Cardiac muscle cell (in vitro differentiated cells and primary cell): ENCODE results near the gene MYRF. TPM values are rescaled to one million over a fixed set of nuclear protein-coding genes. Genes with fewer than 3 reads are reported as not detected.

Experiments used
- DNase-seq, 2 donors: peaks; one replicate each; pipeline versions ENCODE4 v3.0.0 to v3.0.0-alpha.2; 2010 to 2017; ENCODE audit warnings: low read depth in 1 of 2, low spot score in 1 of 2
- H3K27ac ChIP-seq: fragments of 200-600 bp; sonication (generic); 2 replicates; pipeline ENCODE4 v1.5.1; 2016
- H3K27me3 ChIP-seq: fragments of 200-600 bp; sonication (generic); 2 replicates; pipeline ENCODE4 v1.6.0; 2016; ENCODE audit warnings: control low read depth
- H3K36me3 ChIP-seq: fragments of 200-600 bp; sonication (generic); 2 replicates; pipeline ENCODE4 v1.5.1; 2016; ENCODE audit warnings: control low read depth
- H3K4me1 ChIP-seq: fragments of 200-600 bp; sonication (generic); 2 replicates; pipeline ENCODE4 v1.8.1; 2017; ENCODE audit warnings: low read depth, mild to moderate bottlenecking, mixed run types
- H3K4me3 ChIP-seq: fragments of 200-600 bp; sonication (generic); 2 replicates; pipeline ENCODE4 v1.5.1; 2016; ENCODE audit warnings: mild to moderate bottlenecking
- H3K9me3 ChIP-seq: fragments of 200-600 bp; sonication (generic); 2 replicates; pipeline ENCODE4 v1.5.1; 2017; ENCODE audit warnings: low read depth, mild to moderate bottlenecking, control low read depth
- CTCF ChIP-seq: IDR thresholded peaks from 2 replicates; pipeline ENCODE4 v1.5.1; 2012; ENCODE audit warnings: low read depth, mild to moderate bottlenecking, low read length
- polyA plus RNA-seq: library from polyadenylated mRNA; unstranded; fragments of >200 nt; fragmentation: Nextera tagmentation; extraction: Ambion mirVana; gene quantifications from 2 replicates; pipeline ENCODE4 v1.2.1, GENCODE V29; 2016
- total RNA-seq: library from RNA; depleted of rRNA; stranded (reverse); fragments of >200 nt; gene quantifications from 2 replicates; pipeline ENCODE4 v1.2.3, GENCODE V29; 2016

The MYRF gene
- total and polyA plus RNA-seq, 2 experiments from 2014 or later: 29.3 to 56.9 TPM

- Histone ChIP-seq H3K27me3 (no peaks in the 10 kb centered on the region), H3K4me1 (peaks cover 15% of the 10 kb centered on the region), H3K4me3 (peak overlapping the region; percentile 22), H3K27ac (peak overlapping the region; percentile 97), H3K9me3 (no peaks in the 10 kb centered on the region), H3K36me3 (peaks cover 39% of the 10 kb centered on the region)
- TF ChIP-seq CTCF: no peak
- DNase-seq: peak in 1 of 2 donors; percentile 36
Observed at GRCh38 chr11:61814247-61814957, 62.0 kb downstream of the MYRF start.

DNA sequence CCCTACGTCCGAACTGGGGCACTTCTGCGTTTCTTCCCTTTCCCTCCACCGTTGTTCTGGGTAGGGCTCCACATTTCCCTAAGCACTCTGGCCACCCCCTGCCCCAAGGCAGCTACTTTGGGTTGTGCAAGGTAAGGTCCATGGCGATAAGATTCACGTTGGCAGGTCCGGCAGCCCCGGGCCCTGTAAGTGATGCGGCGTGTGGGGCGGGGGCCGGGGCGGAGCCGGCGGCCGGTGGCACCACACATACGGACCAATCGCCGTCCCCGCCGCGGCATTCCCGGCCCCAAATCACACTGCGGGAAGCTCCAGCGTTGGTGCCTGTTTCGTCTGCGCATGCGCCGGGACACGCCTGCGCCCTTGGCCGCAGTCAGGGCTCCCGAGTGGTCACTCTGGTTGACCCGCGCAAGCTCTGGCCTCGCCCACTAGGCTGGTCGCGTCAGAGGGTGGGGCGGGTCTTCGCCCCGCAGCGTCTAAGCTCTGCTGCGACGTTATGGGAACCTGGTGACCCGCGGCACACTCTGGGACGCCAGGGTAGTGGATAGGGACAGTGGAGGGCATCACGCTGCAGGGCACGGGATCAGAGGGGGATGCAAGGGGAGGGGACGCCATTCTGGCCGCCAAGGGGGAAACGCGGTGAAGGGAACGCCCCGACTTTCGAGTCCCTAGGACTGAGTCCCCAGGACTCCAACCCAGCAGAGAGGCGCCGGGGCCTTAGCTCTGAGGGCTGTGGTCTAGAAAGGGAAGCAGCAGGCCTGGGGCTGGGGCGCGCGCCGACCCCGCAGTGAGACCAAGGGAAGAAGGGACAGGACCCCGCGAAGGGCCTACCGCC is 62.7 kb downstream of the MYRF start:
- peaks cover 31% of the 10 kb centered on the region for H3K36me3 ChIP-seq
- peak; percentile 98 to 99 for DNase-seq
- no peaks in the 10 kb centered on the region for H3K27me3 ChIP-seq

GRCh38 chr11:61815790-61816735 is 63.6 kb downstream of the MYRF start:
- peak overlapping the region; percentile 97 for H3K27ac ChIP-seq
- H3K36me3 ChIP-seq: peaks cover 23% of the 10 kb centered on the region
- H3K27me3 ChIP-seq: no peaks in the 10 kb centered on the region
- peaks cover 15% of the 10 kb centered on the region for H3K4me1 ChIP-seq
- DNase-seq: peak; percentile 67 to 85
- no peaks in the 10 kb centered on the region for H3K9me3 ChIP-seq
- peak overlapping the region; percentile 59 for H3K4me3 ChIP-seq
- TF ChIP-seq CTCF: no peak

More for the DNA sequence above, 62.7 kb downstream of the MYRF start:
- Histone ChIP-seq H3K4me1 (peaks cover 15% of the 10 kb centered on the region), H3K4me3 (peak overlapping the region; percentile 59), H3K9me3 (no peaks in the 10 kb centered on the region), H3K27ac (peak overlapping the region; percentile 97)
- TF ChIP-seq CTCF: no peak

GRCh38 chr11:61816736-61817455 is 64.5 kb downstream of the MYRF start, which contains the start of gene FADS1:
Gene FADS1, minus strand, starts transcription at chr11:61817003. Its CDS starts 74 bp downstream, at chr11:61816929.
- no peaks in the 10 kb centered on the region for H3K27me3 ChIP-seq
- peak within 1 kb of the TSS; percentile 59 for H3K4me3 ChIP-seq
- H3K4me1 ChIP-seq: peaks cover 15% of the 10 kb centered on the region
- H3K27ac ChIP-seq: peak within 1 kb of the TSS; percentile 97
- H3K9me3 ChIP-seq: no peaks in the 10 kb centered on the region
- peaks cover 14% of the 10 kb centered on the region for H3K36me3 ChIP-seq
- DNase-seq: peak; percentile 97 to 99
- TF ChIP-seq CTCF: peak; percentile 58
